H1 (cell line): ENCODE measurements around the gene ANO2. TPM values are rescaled to one million over a fixed set of nuclear protein-coding genes. Genes with fewer than 3 reads are reported as not detected.

Source experiments
- CTCF ChIA-PET: fragments of 300-600 bp; sonication (Branson Sonifier 250); formaldehyde crosslinking; loops from one replicate; lab custom pipeline; 2021; ENCODE audit not compliant: partially characterized antibody; lab: Charles Lee
- POLR2A ChIA-PET: fragments of 300-600 bp; sonication (Branson Sonifier 250); formaldehyde crosslinking; loops from one replicate; lab custom pipeline; 2021; ENCODE audit warnings: inconsistent platforms; ENCODE audit not compliant: partially characterized antibody; lab: Charles Lee
- DNase-seq, 2 experiments: peaks; one replicate each; pipeline versions ENCODE4 v3.0.0 to v3.0.0-alpha.2; 2010 to 2022; ENCODE audit warnings: low spot score in 2 of 2, low read depth in 1 of 2, mixed read lengths in 1 of 2
- FAIRE-seq: peaks from 2 replicates; lab custom pipeline; 2011; peaks lifted over from hg19 to GRCh38; lab: Jason Lieb, UNC
- H2AFZ ChIP-seq: 2 replicates; pipeline ENCODE4 v1.8.1; 2012; ENCODE audit warnings: low read length, inconsistent platforms
- H2AK5ac ChIP-seq: 2 replicates; pipeline ENCODE4 v1.6.1; 2013; ENCODE audit warnings: low read depth, low read length
- H2BK120ac ChIP-seq: replicated peaks from 2 replicates; pipeline ENCODE3; 2013; ENCODE audit warnings: low read depth, low read length, inconsistent platforms
- H2BK12ac ChIP-seq: 2 replicates; pipeline ENCODE4 v1.6.1; 2013; ENCODE audit warnings: low read depth, low read length
- H2BK15ac ChIP-seq: 2 replicates; pipeline ENCODE4 v1.6.1; 2013; ENCODE audit warnings: low read length
- H2BK20ac ChIP-seq: 2 replicates; pipeline ENCODE4 v1.6.1; 2013; ENCODE audit warnings: low read length
- H2BK5ac ChIP-seq: 2 replicates; pipeline ENCODE4 v1.6.1; 2013; ENCODE audit warnings: low read depth, low read length
- H3K14ac ChIP-seq: 2 replicates; pipeline ENCODE4 v1.6.1; 2013; ENCODE audit warnings: inconsistent platforms; ENCODE audit not compliant: insufficient read length
- H3K18ac ChIP-seq: 2 replicates; pipeline ENCODE4 v1.6.1; 2013; ENCODE audit warnings: low read length; ENCODE audit errors: extremely low read depth
- H3K23ac ChIP-seq: 2 replicates; pipeline ENCODE4 v1.6.1; 2013; ENCODE audit warnings: inconsistent platforms; ENCODE audit not compliant: insufficient read length
- H3K23me2 ChIP-seq: 2 replicates; pipeline ENCODE4 v1.6.1; 2013; ENCODE audit warnings: low read depth, low read length
- H3K27ac ChIP-seq: 2 replicates; pipeline ENCODE4 v1.6.1; 2011; ENCODE audit warnings: low read depth, low read length, inconsistent platforms
- H3K27me3 ChIP-seq, 4 experiments: replicated peaks in 1 of 4; 1 replicate in 1 of 4; 2 replicates in 3 of 4; pipeline versions ENCODE4 v1.6.1 to v1.8.1; 2011 to 2013; ENCODE audit warnings: low read length in 3 of 4, mild to moderate bottlenecking in 3 of 4, inconsistent platforms in 2 of 4, mixed read lengths in 2 of 4, moderate library complexity in 1 of 4; ENCODE audit not compliant: control insufficient read depth in 3 of 4, insufficient read depth in 3 of 4; ENCODE audit errors: extremely low read depth in 1 of 4
- H3K36me3 ChIP-seq, 4 experiments: 2 replicates each; pipeline versions ENCODE4 v1.6.1 to v1.8.1; 2011 to 2013; ENCODE audit warnings: mild to moderate bottlenecking in 4 of 4, low read length in 3 of 4, moderate library complexity in 2 of 4, control low read depth in 1 of 4, inconsistent platforms in 1 of 4; ENCODE audit not compliant: insufficient read depth in 4 of 4, control insufficient read depth in 2 of 4
- H3K4ac ChIP-seq: replicated peaks from 2 replicates; pipeline ENCODE3; 2013; ENCODE audit warnings: low read length, low read depth, mixed read lengths, inconsistent platforms; ENCODE audit not compliant: insufficient read length
- H3K4me1 ChIP-seq, 4 experiments: replicated peaks in 1 of 4; 1 replicate in 1 of 4; 2 replicates in 3 of 4; pipeline versions ENCODE4 v1.6.1 to v1.8.1; 2011 to 2013; ENCODE audit warnings: low read length in 3 of 4, inconsistent platforms in 2 of 4, mixed read lengths in 1 of 4; ENCODE audit not compliant: insufficient read depth in 4 of 4, control insufficient read depth in 3 of 4
- H3K4me2 ChIP-seq, 2 experiments: 2 replicates each; pipeline versions ENCODE4 v1.6.1 to v1.8.1; 2011 to 2013; ENCODE audit warnings: low read depth in 2 of 2, low read length in 2 of 2, control low read depth in 1 of 2, inconsistent platforms in 1 of 2, mild to moderate bottlenecking in 1 of 2; ENCODE audit not compliant: insufficient read depth in 1 of 2
- H3K4me3 ChIP-seq, 4 experiments: fragments of 200-600, 300-600 bp in 1 of 4; sonication (generic), shearing (Covaris generic), sonication (Bioruptor Twin) in 1 of 4; 2 replicates each; pipeline versions ENCODE4 v1.5.1 to v1.8.1; 2011 to 2016; ENCODE audit warnings: low read length in 4 of 4, low read depth in 3 of 4, control low read depth in 2 of 4, inconsistent platforms in 2 of 4, mild to moderate bottlenecking in 2 of 4, mixed read lengths in 1 of 4, moderate library complexity in 1 of 4; ENCODE audit not compliant: insufficient read depth in 2 of 4; ENCODE audit errors: extremely low read depth in 1 of 4
- H3K56ac ChIP-seq: replicated peaks from 2 replicates; pipeline ENCODE3; 2013; ENCODE audit warnings: low read depth, mild to moderate bottlenecking, mixed read lengths, low read length, inconsistent platforms; ENCODE audit not compliant: insufficient read length
- H3K79me1 ChIP-seq: 2 replicates; pipeline ENCODE4 v1.6.1; 2013; ENCODE audit warnings: low read depth, low read length, control low read depth
- H3K79me2 ChIP-seq, 2 experiments: 2 replicates each; pipeline versions ENCODE4 v1.6.1 to v1.8.1; 2012 to 2013; ENCODE audit warnings: low read length in 2 of 2, mild to moderate bottlenecking in 2 of 2, inconsistent platforms in 1 of 2; ENCODE audit not compliant: insufficient read depth in 2 of 2, control insufficient read depth in 1 of 2
- H3K9ac ChIP-seq, 4 experiments: replicated peaks in 1 of 4; 1 replicate in 1 of 4; 2 replicates in 3 of 4; pipeline versions ENCODE4 v1.6.1 to v1.8.1; 2011 to 2013; ENCODE audit warnings: low read depth in 3 of 4, low read length in 3 of 4, control low read depth in 2 of 4, mild to moderate bottlenecking in 2 of 4, moderate library complexity in 2 of 4, inconsistent platforms in 1 of 4; ENCODE audit errors: extremely low read depth in 1 of 4
- H3K9me3 ChIP-seq, 2 experiments: 2 replicates each; pipeline versions ENCODE4 v1.6.1 to v1.8.1; 2012 to 2013; ENCODE audit warnings: mild to moderate bottlenecking in 2 of 2, moderate library complexity in 2 of 2, control low read depth in 1 of 2, inconsistent platforms in 1 of 2, low read depth in 1 of 2, low read length in 1 of 2, mixed read lengths in 1 of 2; ENCODE audit not compliant: insufficient read depth in 2 of 2
- H4K20me1 ChIP-seq, 2 experiments: replicated peaks in 1 of 2; 2 replicates each; pipeline versions ENCODE3 to v1.8.1; 2011 to 2013; ENCODE audit warnings: inconsistent platforms in 2 of 2, low read length in 2 of 2, mild to moderate bottlenecking in 1 of 2; ENCODE audit not compliant: insufficient read depth in 2 of 2, control insufficient read depth in 1 of 2
- H4K5ac ChIP-seq: 2 replicates; pipeline ENCODE4 v1.6.1; 2013; ENCODE audit warnings: low read length, low read depth, mixed read lengths, inconsistent platforms; ENCODE audit not compliant: insufficient read length
- H4K8ac ChIP-seq: 2 replicates; pipeline ENCODE4 v1.8.0; 2013; ENCODE audit warnings: mild to moderate bottlenecking, moderate library complexity, low read length, inconsistent platforms; ENCODE audit not compliant: insufficient read depth; ENCODE audit errors: extremely low read depth
- H4K91ac ChIP-seq: replicated peaks from 2 replicates; pipeline ENCODE3; 2013; ENCODE audit warnings: low read length, mixed read lengths, inconsistent platforms; ENCODE audit not compliant: insufficient read length
- ASH2L ChIP-seq: fragments of 200-600, 300-600 bp; sonication (generic); IDR thresholded peaks from one replicate; pipeline ENCODE4 v1.7.1; 2017; ENCODE audit warnings: low read length
- CBX5 ChIP-seq: fragments of 300-800, 300-1000 bp; sonication (generic); IDR thresholded peaks from 2 replicates; pipeline ENCODE4 v1.7.1; 2016; ENCODE audit warnings: antibody characterized with exemption, low read length, low read depth
- CBX8 ChIP-seq: fragments of 300-800, 300-1000 bp; sonication (generic); IDR thresholded peaks from 2 replicates; pipeline ENCODE4 v1.7.1; 2016; ENCODE audit warnings: low read depth, low read length, borderline replicate concordance
- CHD1 ChIP-seq: IDR thresholded peaks from 2 replicates; pipeline ENCODE4 v1.6.1; 2012; ENCODE audit warnings: low read depth, low read length, improper control_type of control experiment
- HDAC6 ChIP-seq: IDR thresholded peaks from one replicate; pipeline ENCODE4 v1.7.1; 2012; ENCODE audit warnings: low read depth, mild to moderate bottlenecking, inconsistent platforms, low read length, moderate library complexity
- KDM4A ChIP-seq: IDR thresholded peaks from one replicate; pipeline ENCODE4 v1.7.1; 2012; ENCODE audit warnings: low read depth, mild to moderate bottlenecking, moderate library complexity, low read length, inconsistent platforms; ENCODE audit not compliant: severe bottlenecking
- KDM5A ChIP-seq: fragments of 200-600 bp; IDR thresholded peaks from 2 replicates; pipeline ENCODE4 v1.7.1; 2012; ENCODE audit warnings: mild to moderate bottlenecking, low read length, inconsistent platforms, mixed read lengths
- NRF1 ChIP-seq: IDR thresholded peaks from 2 replicates; pipeline ENCODE4 v1.6.1; 2011; ENCODE audit warnings: mild to moderate bottlenecking, low read depth, low read length, improper control_type of control experiment
- POU5F1 ChIP-seq: IDR thresholded peaks from 2 replicates; pipeline ENCODE4 v1.6.1; 2011; ENCODE audit warnings: low read depth, mild to moderate bottlenecking, low read length, moderate library complexity
- RXRA ChIP-seq: IDR thresholded peaks from 2 replicates; pipeline ENCODE4 v1.6.1; 2011; ENCODE audit warnings: low read depth, mild to moderate bottlenecking, low read length, moderate library complexity; ENCODE audit not compliant: insufficient read depth
- SIN3A ChIP-seq, 2 experiments: IDR thresholded peaks in 1 of 2; conservative IDR thresholded peaks in 1 of 2; 2 replicates each; pipeline ENCODE4 v1.6.1; 2011 to 2012; ENCODE audit warnings: low read length in 2 of 2, improper control_type of control experiment in 1 of 2, low read depth in 1 of 2, mild to moderate bottlenecking in 1 of 2
- SIRT6 ChIP-seq: IDR thresholded peaks from one replicate; pipeline ENCODE4 v1.7.1; 2012; ENCODE audit warnings: low read length, inconsistent platforms
- TCF12 ChIP-seq: IDR thresholded peaks from 2 replicates; pipeline ENCODE4 v1.6.1; 2011; ENCODE audit warnings: low read depth, mild to moderate bottlenecking, low read length
- TEAD4 ChIP-seq: IDR thresholded peaks from 2 replicates; pipeline ENCODE4 v1.6.1; 2012; ENCODE audit warnings: low read depth, low read length, inconsistent platforms, mixed read lengths
- ZNF274 ChIP-seq: IDR thresholded peaks from 2 replicates; pipeline ENCODE4 v1.7.0; 2012; ENCODE audit warnings: low read length, borderline replicate concordance; ENCODE audit errors: extremely low read depth
- WGBS, 2 experiments: shearing (Covaris generic) in 1 of 2; methylation state at CpG; one replicate each; pipeline versions ENCODE4 v1.1.6 to v1.1.7; 2013 to 2015; ENCODE audit warnings: low lambda C conversion rate in 2 of 2, mixed read lengths in 2 of 2, inconsistent platforms in 1 of 2, low coverage in 1 of 2, missing lambda C conversion rate in 1 of 2; ENCODE audit not compliant: insufficient replicate concordance in 2 of 2, insufficient coverage in 1 of 2, insufficient read length in 1 of 2; ENCODE audit errors: extremely low coverage in 1 of 2, missing lambda C conversion rate in 1 of 2; 5-methylcytosine and 5-hydroxymethylcytosine counted together
- polyA plus RNA-seq, 7 experiments: library from polyadenylated mRNA; depleted of rRNA in 3 of 7; stranded (reverse) in 5 of 7; unstranded in 2 of 7; fragments of >200 nt in 5 of 7; fragments of 200-250 nt in 2 of 7; gene quantifications; 1 replicate in 5 of 7; 2 replicates in 1 of 7; 4 replicates in 1 of 7; pipeline versions ENCODE4 v1.2.1 to v1.2.3, GENCODE V29; 2011 to 2013; ENCODE audit warnings: missing spikeins in 2 of 7, mixed read lengths in 2 of 7
- total RNA-seq: library from RNA; stranded (reverse); fragmentation: NEBNext Ultra II Directional; extraction: Animal tissue kit (Norgen Biotek cat#: 25700); gene quantifications from 2 replicates; pipeline ENCODE4 v1.2.1, GENCODE V29; 2021

ANO2 gene
- total and polyA plus RNA-seq, 2 of the 8 experiments (the other 6 are each of a cell fraction or from before 2014, with no cell fraction given), result 1.9 to 5.5 TPM

- Histone ChIP-seq H3K79me2 (no peaks in the 10 kb centered on the region), H2AFZ (no peak overlapping the region), H3K79me1 (no peaks in the 10 kb centered on the region), H3K27ac (no peak overlapping the region), H2BK15ac (no peak overlapping the region), H3K36me3 (no peaks in the 10 kb centered on the region), H3K14ac (no peak overlapping the region), H2AK5ac (no peak overlapping the region), H3K9me3 (no peaks in the 10 kb centered on the region; a peak in 1 of 4 replicates), H4K91ac (no peak overlapping the region), H3K4me1 (no peaks in the 10 kb centered on the region), H4K8ac (no peak overlapping the region), H3K4me2 (no peak overlapping the region), H3K56ac (no peak overlapping the region), H3K18ac (no peak overlapping the region), H2BK12ac (no peak overlapping the region), H3K9ac (no peak overlapping the region)
- POLR2A ChIA-PET, result no interaction called here
- no peak for FAIRE-seq
- no peak for TF ChIP-seq HDAC6
- no peak for TF ChIP-seq NRF1
- no peak for TF ChIP-seq RXRA
- TF ChIP-seq ZNF274, result no peak
- TF ChIP-seq CHD1, result no peak
- no peak for TF ChIP-seq TEAD4
- TF ChIP-seq CBX8, result no peak
- TF ChIP-seq SIN3A (conservative IDR thresholded peaks at IDR 0.05 in 1 of 2, IDR thresholded peaks at IDR 0.05 in 1 of 2; ENCODE audit: low read depth in 1 of 2, low read length in 2 of 2), result no peak
- TF ChIP-seq KDM5A, result no peak
- TF ChIP-seq CBX5, result no peak
- no peak for TF ChIP-seq KDM4A
- no peak for TF ChIP-seq POU5F1
- no peak for TF ChIP-seq SIRT6
- no peak for TF ChIP-seq TCF12
- TF ChIP-seq ASH2L, result no peak
- TF ChIP-seq, all 59 proteins: peak for 0
- Histone ChIP-seq H3K23me2 (no peaks in the 10 kb centered on the region), H2BK20ac (no peak overlapping the region), H2BK5ac (no peak overlapping the region), H3K27me3 (no peaks in the 10 kb centered on the region), H4K5ac (no peak overlapping the region), H3K23ac (no peak overlapping the region), H3K4me3 (no peak overlapping the region), H2BK120ac (no peak overlapping the region), H4K20me1 (no peaks in the 10 kb centered on the region), H3K4ac (no peak overlapping the region)
- 89% methylated on average over 2 of the region's 2 CpGs; no CpG with 5 or more reads in 1 of the 2 experiments for WGBS, 2 experiments
- CTCF ChIA-PET, result interaction anchor here (1.4 kb wide), 1 partner anchor 57 kb away, joined by 4 read pairs; no protein-coding TSS in a partner anchor
- no peak for DNase-seq
Measured at GRCh38 chr12:5688226-5688625, 256.8 kb downstream of the ANO2 start.
